ENCODE data around the gene RUNX2. TPM values are rescaled to one million over a fixed set of nuclear protein-coding genes. Genes with fewer than 3 reads are reported as not detected.

RUNX2 gene
- total and polyA plus RNA-seq, 10 of the 15 experiments (the other 5 are each of a cell fraction or from before 2014, with no cell fraction given): 0.01 to 0.77 (median 0.15) TPM; not detected in 3

- H3K4me2 ChIP-seq (ENCODE audit: control insufficient read depth, insufficient read depth): no peak overlapping the region
- H2AFZ ChIP-seq (ENCODE audit: control insufficient read depth, low read depth, low read length): no peak overlapping the region
- ATAC-seq (no peak), FAIRE-seq (no peak), DNase-seq (ENCODE audit: low read depth, low spot score) (no peak)
- ChIA-PET POLR2A (no interaction called here), SMC1A (ENCODE audit: uncharacterized antibody, unreplicated experiment) (no interaction called here), RAD21 (ENCODE audit: unreplicated experiment) (interaction anchor here (1.3 to 1.7 kb wide), 2 partner anchors 10 to 298 kb away, joined by 3 to 4 read pairs; no protein-coding TSS in a partner anchor), CTCF (interaction anchor here (0.6 to 3.7 kb wide), 2 partner anchors 38 to 761 kb away, joined by 3 to 16 read pairs; no protein-coding TSS in a partner anchor)
- in situ Hi-C loops (cut with MboI): loop anchor here (10.0 kb wide), 1 partner anchor 772 kb away; no protein-coding TSS in a partner anchor
- no peak overlapping the region for H3K27ac ChIP-seq (ENCODE audit: control insufficient read depth, insufficient read depth)
- H4K20me1 ChIP-seq (ENCODE audit: control insufficient read depth, insufficient read depth): peaks cover 3% of the 10 kb centered on the region; the same call in 1 of the 2 replicates
- no peak for TF ChIP-seq RAD51 (IDR thresholded peaks at IDR 0.05)
- no peak for TF ChIP-seq USF1 (IDR thresholded peaks at IDR 0.05; ENCODE audit: borderline replicate concordance, extremely low read length, insufficient read depth, low read depth, low read length)
- TF ChIP-seq JUNB (IDR thresholded peaks at IDR 0.05): no peak
- no peak for TF ChIP-seq SMAD5 (IDR thresholded peaks at IDR 0.05; ENCODE audit: low read depth)
- TF ChIP-seq MEF2B (IDR thresholded peaks at IDR 0.05; ENCODE audit: partially characterized antibody, poor library complexity, severe bottlenecking): no peak
- TF ChIP-seq ZBTB11 (CRISPR knock-in tag; IDR thresholded peaks at IDR 0.05): no peak
- no peak for TF ChIP-seq MLLT1 (IDR thresholded peaks at IDR 0.05)
- no peak for TF ChIP-seq PML (IDR thresholded peaks at IDR 0.05; ENCODE audit: low read length)
- TF ChIP-seq ELK1 (IDR thresholded peaks at IDR 0.05; ENCODE audit: low read depth, low read length): no peak
- no peak for TF ChIP-seq EP300 (IDR thresholded peaks at IDR 0.05; ENCODE audit: borderline replicate concordance in 1 of 2, control insufficient read depth in 1 of 2, low read depth in 2 of 2, low read length in 2 of 2)
- TF ChIP-seq STAT3 (IDR thresholded peaks at IDR 0.05; ENCODE audit: low read depth, low read length): no peak
- no peak for TF ChIP-seq MXI1 (IDR thresholded peaks at IDR 0.05; ENCODE audit: low read depth, low read length)
- no peaks in the 10 kb centered on the region for H3K4me1 ChIP-seq (ENCODE audit: control insufficient read depth, insufficient read depth, low read length)
- H3K9ac ChIP-seq (ENCODE audit: control insufficient read depth, insufficient read depth, low read length): no peak overlapping the region
- H3K9me3 ChIP-seq (replicated peaks; ENCODE audit: control insufficient read depth, insufficient read depth, low read length): no peaks in the 10 kb centered on the region
- H3K79me2 ChIP-seq (ENCODE audit: control insufficient read depth, insufficient read depth, low read length): no peaks in the 10 kb centered on the region
- no peak overlapping the region for H3K4me3 ChIP-seq
- WGBS (ENCODE audit: insufficient coverage, insufficient replicate concordance, low lambda C conversion rate, missing lambda C conversion rate): 46% methylated on average over 2 of the region's 2 CpGs
- peaks cover 7 to 16% of the 10 kb centered on the region in 2 experiments for H3K27me3 ChIP-seq (replicated peaks in 1 of 2; ENCODE audit: control insufficient read depth in 2 of 2, insufficient read depth in 2 of 2, low read length in 1 of 2)
- H3K36me3 ChIP-seq (ENCODE audit: control insufficient read depth in 2 of 2, insufficient read depth in 2 of 2, low read length in 1 of 2): no peaks in the 10 kb centered on the region
- intact Hi-C loops (cut with micrococcal nuclease; ENCODE audit: unreplicated experiment): loop anchor here (10.0 kb wide), 2 partner anchors 332 to 782 kb away; no protein-coding TSS in a partner anchor
- BruUV-seq (replicated peaks): no TSS peak
These were observed 88.6 kb downstream of the RUNX2 start for GRCh38 chr6:45416700-45417099.
